ENCODE measurements around the gene MUC5B.

The MUC5B gene

GRCh38 chr11:1288426-1289151 is 65.7 kb downstream of the MUC5B start:
- H2AFZ ChIP-seq (ENCODE audit: low read depth), result no peak overlapping the region
- no peaks in the 10 kb centered on the region for H3K27me3 ChIP-seq (ENCODE audit: insufficient read depth, low read depth)
- no peaks in the 10 kb centered on the region for H3K36me3 ChIP-seq (ENCODE audit: insufficient read depth)
- no peaks in the 10 kb centered on the region for H3K79me2 ChIP-seq (ENCODE audit: insufficient read depth, low read depth)
- H4K20me1 ChIP-seq (ENCODE audit: insufficient read depth), result no peaks in the 10 kb centered on the region
- H3K4me1 ChIP-seq (ENCODE audit: low read depth, poor library complexity, severe bottlenecking), result no peaks in the 10 kb centered on the region
- no peak overlapping the region for H3K9ac ChIP-seq
- no peak overlapping the region for H3K4me3 ChIP-seq (IDR thresholded peaks at IDR 0.05; ENCODE audit: insufficient read depth, low read depth, low read length)
- H3K4me2 ChIP-seq, result no peak overlapping the region
- TF ChIP-seq, protein P1, sequence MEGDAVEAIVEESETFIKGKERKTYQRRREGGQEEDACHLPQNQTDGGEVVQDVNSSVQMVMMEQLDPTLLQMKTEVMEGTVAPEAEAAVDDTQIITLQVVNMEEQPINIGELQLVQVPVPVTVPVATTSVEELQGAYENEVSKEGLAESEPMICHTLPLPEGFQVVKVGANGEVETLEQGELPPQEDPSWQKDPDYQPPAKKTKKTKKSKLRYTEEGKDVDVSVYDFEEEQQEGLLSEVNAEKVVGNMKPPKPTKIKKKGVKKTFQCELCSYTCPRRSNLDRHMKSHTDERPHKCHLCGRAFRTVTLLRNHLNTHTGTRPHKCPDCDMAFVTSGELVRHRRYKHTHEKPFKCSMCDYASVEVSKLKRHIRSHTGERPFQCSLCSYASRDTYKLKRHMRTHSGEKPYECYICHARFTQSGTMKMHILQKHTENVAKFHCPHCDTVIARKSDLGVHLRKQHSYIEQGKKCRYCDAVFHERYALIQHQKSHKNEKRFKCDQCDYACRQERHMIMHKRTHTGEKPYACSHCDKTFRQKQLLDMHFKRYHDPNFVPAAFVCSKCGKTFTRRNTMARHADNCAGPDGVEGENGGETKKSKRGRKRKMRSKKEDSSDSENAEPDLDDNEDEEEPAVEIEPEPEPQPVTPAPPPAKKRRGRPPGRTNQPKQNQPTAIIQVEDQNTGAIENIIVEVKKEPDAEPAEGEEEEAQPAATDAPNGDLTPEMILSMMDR (conservative IDR thresholded peaks at IDR 0.05; ENCODE audit: low read depth, low read length), result no peak
- no peak overlapping the region for H3K27ac ChIP-seq

GRCh38 chr11:1289211-1289935 is 66.5 kb downstream of the MUC5B start:
- no peaks in the 10 kb centered on the region for H4K20me1 ChIP-seq (ENCODE audit: insufficient read depth)
- H3K4me3 ChIP-seq (IDR thresholded peaks at IDR 0.05; ENCODE audit: insufficient read depth, low read depth, low read length), result no peak overlapping the region
- no peak overlapping the region for H2AFZ ChIP-seq (ENCODE audit: low read depth)
- H3K79me2 ChIP-seq (ENCODE audit: insufficient read depth, low read depth), result no peaks in the 10 kb centered on the region
- no peaks in the 10 kb centered on the region for H3K4me1 ChIP-seq (ENCODE audit: low read depth, poor library complexity, severe bottlenecking)
- H3K4me2 ChIP-seq, result no peak overlapping the region
- H3K27ac ChIP-seq, result no peak overlapping the region
- no peaks in the 10 kb centered on the region for H3K36me3 ChIP-seq (ENCODE audit: insufficient read depth)
- no peak overlapping the region for H3K9ac ChIP-seq
- TF ChIP-seq, protein P1 (conservative IDR thresholded peaks at IDR 0.05; ENCODE audit: low read depth, low read length), result no peak
- no peaks in the 10 kb centered on the region for H3K27me3 ChIP-seq (ENCODE audit: insufficient read depth, low read depth)

DNA sequence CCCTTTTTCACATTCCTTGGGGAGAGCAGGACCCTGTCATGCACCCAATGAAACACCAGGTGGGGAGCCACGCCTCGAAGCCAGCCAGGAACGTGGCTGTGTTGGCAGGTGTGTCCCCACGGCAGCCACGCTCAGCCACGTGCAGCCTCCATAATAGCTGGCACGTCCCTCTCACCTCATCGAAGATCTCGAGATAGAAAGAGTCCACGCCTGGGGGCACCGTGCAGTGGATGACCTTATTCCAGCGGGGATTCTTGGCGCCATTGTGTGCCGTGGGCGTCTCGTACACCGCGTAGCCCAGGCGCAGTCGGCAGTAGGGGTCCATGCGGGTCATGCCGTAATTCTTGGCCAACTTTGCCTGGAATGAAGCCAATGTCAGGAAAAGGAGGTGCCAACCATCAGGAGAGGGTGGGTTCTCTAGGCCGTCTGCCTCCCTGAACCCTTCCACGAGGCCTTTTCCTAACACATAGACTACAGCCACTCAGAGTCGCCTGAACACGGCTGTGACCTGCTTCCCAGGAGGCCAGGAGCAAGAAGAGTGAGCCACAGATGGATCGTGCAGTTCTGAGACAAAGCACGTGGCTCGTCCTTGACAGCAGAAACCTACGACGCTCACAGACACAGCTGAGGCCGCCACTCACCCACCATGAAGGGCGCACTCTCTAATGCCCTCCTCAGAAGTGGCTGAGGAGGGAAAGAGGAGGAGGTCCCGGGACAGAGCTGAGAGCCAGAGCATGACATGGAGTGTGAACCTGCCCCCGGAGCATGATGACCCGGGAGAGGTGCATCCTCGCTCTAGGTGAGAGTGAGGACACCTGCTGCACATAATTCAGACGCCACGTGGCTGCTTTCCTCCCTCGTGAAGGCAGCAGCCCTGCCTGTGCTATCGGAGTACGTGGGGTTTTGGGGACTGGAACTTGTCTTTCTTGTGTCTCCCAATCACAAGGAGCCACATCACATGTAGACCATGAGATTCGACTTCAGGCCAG is 67.5 kb downstream of the MUC5B start:
- no peak overlapping the region for H3K27ac ChIP-seq
- H2AFZ ChIP-seq (ENCODE audit: low read depth), result no peak overlapping the region
- H3K4me3 ChIP-seq (IDR thresholded peaks at IDR 0.05; ENCODE audit: insufficient read depth, low read depth, low read length), result no peak overlapping the region
- H3K4me2 ChIP-seq, result no peak overlapping the region
- no peaks in the 10 kb centered on the region for H3K36me3 ChIP-seq (ENCODE audit: insufficient read depth)
- H4K20me1 ChIP-seq (ENCODE audit: insufficient read depth), result no peaks in the 10 kb centered on the region
- H3K27me3 ChIP-seq (ENCODE audit: insufficient read depth, low read depth), result no peaks in the 10 kb centered on the region
- no peaks in the 10 kb centered on the region for H3K4me1 ChIP-seq (ENCODE audit: low read depth, poor library complexity, severe bottlenecking)
- no peak overlapping the region for H3K9ac ChIP-seq
- no peaks in the 10 kb centered on the region for H3K79me2 ChIP-seq (ENCODE audit: insufficient read depth, low read depth)
- TF ChIP-seq, protein P1 (conservative IDR thresholded peaks at IDR 0.05; ENCODE audit: low read depth, low read length), result no peak

DNA sequence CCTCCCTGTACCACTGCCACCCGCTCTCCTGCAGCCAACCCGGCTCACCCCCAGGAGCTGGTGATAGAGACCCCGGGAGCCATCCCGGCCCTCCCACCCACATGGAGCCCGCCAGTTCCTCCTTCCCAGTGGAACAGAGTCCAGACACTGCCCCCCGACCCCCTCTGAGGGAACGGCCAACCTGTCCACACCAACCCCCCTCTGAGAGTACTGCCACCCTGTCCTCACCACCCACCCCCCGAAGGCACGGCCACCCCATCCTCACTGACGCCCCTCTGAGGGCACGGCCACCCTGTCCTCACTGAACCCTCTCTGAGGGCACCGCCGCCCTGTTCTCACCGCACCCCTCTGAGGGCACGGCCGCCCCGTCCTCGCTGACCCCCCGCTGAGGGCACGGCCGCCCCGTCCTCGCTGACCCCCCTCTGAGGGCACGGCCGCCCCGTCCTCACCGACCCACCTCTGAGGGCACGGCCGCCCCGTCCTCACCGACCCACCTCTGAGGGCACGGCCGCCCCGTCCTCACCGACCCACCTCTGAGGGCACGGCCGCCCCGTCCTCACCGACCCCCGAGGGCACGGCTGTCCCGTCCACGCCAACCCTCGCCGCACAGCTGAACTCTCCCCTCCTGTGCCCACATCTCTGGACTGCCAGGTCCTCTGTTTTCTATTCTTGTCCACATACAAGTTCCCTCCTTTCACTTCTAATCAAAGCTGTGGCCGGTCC is 68.6 kb downstream of the MUC5B start:
- H3K4me1 ChIP-seq (ENCODE audit: low read depth, poor library complexity, severe bottlenecking), result no peaks in the 10 kb centered on the region
- no peaks in the 10 kb centered on the region for H4K20me1 ChIP-seq (ENCODE audit: insufficient read depth)
- no peak overlapping the region for H3K27ac ChIP-seq
- TF ChIP-seq, protein P1 (conservative IDR thresholded peaks at IDR 0.05; ENCODE audit: low read depth, low read length), result no peak
- H3K36me3 ChIP-seq (ENCODE audit: insufficient read depth), result no peaks in the 10 kb centered on the region
- H3K27me3 ChIP-seq (ENCODE audit: insufficient read depth, low read depth), result no peaks in the 10 kb centered on the region
- H3K9ac ChIP-seq, result no peak overlapping the region
- no peak overlapping the region for H3K4me3 ChIP-seq (IDR thresholded peaks at IDR 0.05; ENCODE audit: insufficient read depth, low read depth, low read length)
- H3K79me2 ChIP-seq (ENCODE audit: insufficient read depth, low read depth), result no peaks in the 10 kb centered on the region
- no peak overlapping the region for H3K4me2 ChIP-seq
- no peak overlapping the region for H2AFZ ChIP-seq (ENCODE audit: low read depth)

Measured in KMS-11 (cell line).